Measurements from ENCODE around the gene DNAJB8. TPM values are rescaled to one million over a fixed set of nuclear protein-coding genes. Genes with fewer than 3 reads are reported as not detected.

The DNAJB8 gene
- polyA plus RNA-seq, 1 experiment = not detected

DNA sequence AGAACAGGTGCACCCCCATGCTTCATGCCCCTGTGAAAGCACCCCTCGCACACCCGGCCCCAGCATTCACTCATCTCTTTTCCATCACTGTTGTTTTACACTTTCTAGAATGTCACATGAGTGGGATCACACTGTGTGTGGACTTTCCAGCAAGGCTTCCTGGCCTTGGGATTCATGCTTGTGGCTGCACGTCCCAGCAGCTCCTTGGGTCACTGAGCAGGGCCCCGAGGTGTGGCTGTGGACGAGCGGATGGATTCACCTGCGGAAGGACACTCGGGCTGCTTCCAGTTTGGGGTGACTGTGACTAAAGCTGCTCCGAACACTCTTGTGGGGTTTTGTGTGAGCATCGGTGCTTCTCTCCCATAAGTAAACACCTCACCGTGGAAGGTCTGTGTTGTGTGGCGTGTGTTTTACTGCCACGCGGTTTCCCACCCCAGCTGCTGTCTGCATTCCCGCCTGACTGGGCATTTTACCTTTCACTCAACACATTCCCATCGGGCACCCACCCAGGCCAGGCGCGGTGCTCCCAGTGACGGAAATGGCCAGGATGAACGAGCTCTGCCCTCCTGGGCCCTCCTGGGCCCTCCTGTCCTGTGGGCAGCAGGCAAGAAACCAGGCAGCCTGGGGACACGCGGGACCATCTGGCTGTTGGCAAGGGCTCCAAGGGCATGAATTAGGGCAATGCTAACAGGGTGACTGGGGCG lies 41.4 kb downstream of the DNAJB8 start:
- Histone ChIP-seq H3K27ac (ENCODE audit: low read depth, low read length) (no peak overlapping the region), H3K27me3 (ENCODE audit: control insufficient read depth, insufficient read depth, low read length) (peaks cover under 1% of the 10 kb centered on the region), H3K4me3 (ENCODE audit: low read depth, low read length) (no peak overlapping the region), H3K9me3 (ENCODE audit: control insufficient read depth, insufficient read depth, low read length) (no peaks in the 10 kb centered on the region; the same call in 1 of the 2 replicates)
- TF ChIP-seq, protein P1, sequence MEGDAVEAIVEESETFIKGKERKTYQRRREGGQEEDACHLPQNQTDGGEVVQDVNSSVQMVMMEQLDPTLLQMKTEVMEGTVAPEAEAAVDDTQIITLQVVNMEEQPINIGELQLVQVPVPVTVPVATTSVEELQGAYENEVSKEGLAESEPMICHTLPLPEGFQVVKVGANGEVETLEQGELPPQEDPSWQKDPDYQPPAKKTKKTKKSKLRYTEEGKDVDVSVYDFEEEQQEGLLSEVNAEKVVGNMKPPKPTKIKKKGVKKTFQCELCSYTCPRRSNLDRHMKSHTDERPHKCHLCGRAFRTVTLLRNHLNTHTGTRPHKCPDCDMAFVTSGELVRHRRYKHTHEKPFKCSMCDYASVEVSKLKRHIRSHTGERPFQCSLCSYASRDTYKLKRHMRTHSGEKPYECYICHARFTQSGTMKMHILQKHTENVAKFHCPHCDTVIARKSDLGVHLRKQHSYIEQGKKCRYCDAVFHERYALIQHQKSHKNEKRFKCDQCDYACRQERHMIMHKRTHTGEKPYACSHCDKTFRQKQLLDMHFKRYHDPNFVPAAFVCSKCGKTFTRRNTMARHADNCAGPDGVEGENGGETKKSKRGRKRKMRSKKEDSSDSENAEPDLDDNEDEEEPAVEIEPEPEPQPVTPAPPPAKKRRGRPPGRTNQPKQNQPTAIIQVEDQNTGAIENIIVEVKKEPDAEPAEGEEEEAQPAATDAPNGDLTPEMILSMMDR (IDR thresholded peaks at IDR 0.05; ENCODE audit: low read depth, low read length) = no peak
- no peak for DNase-seq (ENCODE audit: low read depth, low spot score)
- CTCF ChIA-PET = interaction anchor here (0.7 to 4.7 kb wide), 22 partner anchors 9 to 314 kb away, joined by 3 to 56 read pairs (median 4); no protein-coding TSS in a partner anchor
- POLR2A ChIA-PET = no interaction called here

DNA sequence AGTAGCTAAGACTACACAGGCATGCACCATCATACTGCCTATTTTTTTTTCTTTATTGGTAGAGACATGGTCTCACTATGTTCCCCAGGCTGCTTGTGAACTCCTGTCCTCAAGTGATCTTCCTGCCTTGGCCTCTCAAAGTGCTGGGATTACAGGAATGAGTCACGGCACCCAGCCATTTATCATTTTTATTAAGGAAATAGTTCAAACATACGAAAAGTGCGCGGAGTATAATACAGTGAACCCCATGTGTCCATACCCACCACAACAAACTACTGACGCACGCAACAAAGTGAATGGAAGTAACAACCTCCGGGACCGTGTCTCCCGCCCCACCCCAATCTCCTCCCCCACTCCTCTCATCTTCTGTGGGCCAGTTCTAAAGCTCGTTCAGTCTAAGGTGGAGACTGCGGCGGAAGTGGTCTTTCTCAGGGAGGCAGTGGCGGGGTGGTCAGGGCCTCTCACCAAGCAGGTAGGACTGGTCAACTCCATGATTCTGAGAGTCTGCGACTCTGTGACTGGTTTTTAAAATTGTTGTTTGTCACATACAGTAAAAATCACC lies 42.1 kb downstream of the DNAJB8 start:
- TF ChIP-seq, protein P1 (IDR thresholded peaks at IDR 0.05; ENCODE audit: low read depth, low read length) = no peak
- peaks cover 2% of the 10 kb centered on the region for H3K9me3 ChIP-seq (ENCODE audit: control insufficient read depth, insufficient read depth, low read length)
- no peak overlapping the region for H3K27ac ChIP-seq (ENCODE audit: low read depth, low read length)
- no peaks in the 10 kb centered on the region for H3K27me3 ChIP-seq (ENCODE audit: control insufficient read depth, insufficient read depth, low read length)
- no peak for DNase-seq (ENCODE audit: low read depth, low spot score)
- no peak overlapping the region for H3K4me3 ChIP-seq (ENCODE audit: low read depth, low read length)
- POLR2A ChIA-PET = no interaction called here
- CTCF ChIA-PET = interaction anchor here (0.6 to 4.7 kb wide), 6 partner anchors 63 to 196 kb away, joined by 3 to 56 read pairs (median 5); no protein-coding TSS in a partner anchor

DNA sequence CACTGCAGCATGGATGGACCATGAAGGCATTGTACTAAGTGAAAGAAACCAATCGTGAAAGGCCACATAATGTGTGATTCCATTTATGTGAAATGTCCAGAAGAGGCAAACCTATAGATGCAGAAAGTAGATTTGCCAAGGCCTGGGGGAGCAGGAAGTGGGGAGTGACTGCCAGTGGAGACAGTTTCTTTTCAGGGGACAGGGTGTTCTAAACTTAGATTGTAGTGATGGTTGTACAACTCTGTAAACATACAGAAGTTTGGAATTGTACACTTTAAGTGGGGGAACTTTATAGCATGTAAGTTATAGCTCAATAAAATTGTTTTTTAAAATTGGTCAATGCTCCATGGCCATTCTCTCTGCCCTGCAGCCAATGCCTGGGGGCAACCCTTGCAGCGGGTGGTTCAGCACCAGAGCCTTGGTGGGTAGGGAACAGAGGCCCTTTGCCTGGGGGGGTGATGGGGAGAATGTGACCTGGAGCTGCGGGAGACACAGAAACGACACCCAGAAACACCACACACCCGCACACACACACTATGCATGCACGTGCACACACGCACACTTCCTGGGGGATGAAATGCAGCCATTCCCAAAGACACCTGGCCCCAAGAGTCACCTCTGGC lies 43.1 kb downstream of the DNAJB8 start:
- no peak overlapping the region for H3K4me3 ChIP-seq (ENCODE audit: low read depth, low read length)
- TF ChIP-seq, protein P1 (IDR thresholded peaks at IDR 0.05; ENCODE audit: low read depth, low read length) = no peak
- peaks cover 9% of the 10 kb centered on the region for H3K9me3 ChIP-seq (ENCODE audit: control insufficient read depth, insufficient read depth, low read length)
- CTCF ChIA-PET = interaction anchor here (0.6 to 4.7 kb wide), 5 partner anchors 64 to 197 kb away, joined by 3 to 56 read pairs (median 4); no protein-coding TSS in a partner anchor
- no peak overlapping the region for H3K27ac ChIP-seq (ENCODE audit: low read depth, low read length)
- H3K27me3 ChIP-seq (ENCODE audit: control insufficient read depth, insufficient read depth, low read length) = no peaks in the 10 kb centered on the region
- DNase-seq (ENCODE audit: low read depth, low spot score) = no peak
- POLR2A ChIA-PET = no interaction called here

DNA sequence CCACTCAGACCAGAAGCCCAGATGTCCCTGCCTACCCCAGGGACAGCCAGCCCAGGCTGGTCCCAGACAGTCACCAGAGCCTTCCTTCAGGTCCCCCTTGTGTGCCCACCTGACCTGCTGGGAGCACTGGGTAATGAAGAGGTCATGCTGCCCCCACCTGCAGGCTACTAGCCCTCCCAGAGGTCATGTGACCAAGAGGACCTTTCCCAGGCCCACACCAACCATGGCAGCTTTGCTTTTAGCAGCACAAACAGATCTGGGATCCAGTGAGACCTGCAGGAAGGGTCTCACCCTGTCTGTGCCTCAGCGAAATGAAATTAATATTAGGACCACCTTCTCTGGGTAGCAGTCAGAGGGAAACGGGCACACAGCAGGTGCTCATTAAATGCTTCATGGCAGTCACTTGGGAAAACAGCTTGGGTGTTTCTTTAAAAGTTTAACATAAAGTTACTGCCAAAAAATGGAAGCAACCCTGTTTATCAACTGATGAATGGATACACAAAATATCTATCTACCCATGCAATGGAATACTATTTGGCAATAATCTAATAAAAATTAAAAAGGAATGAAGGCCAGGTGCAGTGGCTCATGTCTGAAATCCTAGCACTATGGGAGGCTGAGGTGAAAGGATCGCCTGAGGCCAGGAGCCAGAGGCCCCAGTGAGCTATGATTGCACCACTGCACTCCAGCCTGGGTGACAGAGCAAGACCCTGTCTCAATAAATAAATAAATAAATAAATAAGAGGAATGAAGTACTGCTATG lies 43.7 kb downstream of the DNAJB8 start:
- no peak for DNase-seq (ENCODE audit: low read depth, low spot score)
- Histone ChIP-seq H3K9me3 (ENCODE audit: control insufficient read depth, insufficient read depth, low read length) (peaks cover 15% of the 10 kb centered on the region), H3K27ac (ENCODE audit: low read depth, low read length) (no peak overlapping the region), H3K4me3 (ENCODE audit: low read depth, low read length) (no peak overlapping the region), H3K27me3 (ENCODE audit: control insufficient read depth, insufficient read depth, low read length) (no peaks in the 10 kb centered on the region)
- TF ChIP-seq, protein P1 (IDR thresholded peaks at IDR 0.05; ENCODE audit: low read depth, low read length) = no peak
- POLR2A ChIA-PET = interaction anchor here (0.5 kb wide), 1 partner anchor 185 kb away, joined by 4 read pairs; no protein-coding TSS in a partner anchor
- CTCF ChIA-PET = interaction anchor here (0.8 to 2.1 kb wide), 2 partner anchors 116 to 161 kb away, joined by 3 to 5 read pairs; no protein-coding TSS in a partner anchor

Measured in AG04450 (cell line).